ENCODE data around the gene SYNGR2.

GRCh38 chr17:78121801-78122215 is 46.6 kb upstream of the SYNGR2 start:
- TF ChIP-seq CTCF (conservative IDR thresholded peaks at IDR 0.05): no peak
- TF ChIP-seq ZFX (IDR thresholded peaks at IDR 0.05): no peak

All from C4-2B (cell line).